ENCODE measurements around the gene KCNK18. TPM values are rescaled to one million over a fixed set of nuclear protein-coding genes. Genes with fewer than 3 reads are reported as not detected.

The KCNK18 gene
- total RNA-seq, 1 donor from 2014 or later: not detected

DNA sequence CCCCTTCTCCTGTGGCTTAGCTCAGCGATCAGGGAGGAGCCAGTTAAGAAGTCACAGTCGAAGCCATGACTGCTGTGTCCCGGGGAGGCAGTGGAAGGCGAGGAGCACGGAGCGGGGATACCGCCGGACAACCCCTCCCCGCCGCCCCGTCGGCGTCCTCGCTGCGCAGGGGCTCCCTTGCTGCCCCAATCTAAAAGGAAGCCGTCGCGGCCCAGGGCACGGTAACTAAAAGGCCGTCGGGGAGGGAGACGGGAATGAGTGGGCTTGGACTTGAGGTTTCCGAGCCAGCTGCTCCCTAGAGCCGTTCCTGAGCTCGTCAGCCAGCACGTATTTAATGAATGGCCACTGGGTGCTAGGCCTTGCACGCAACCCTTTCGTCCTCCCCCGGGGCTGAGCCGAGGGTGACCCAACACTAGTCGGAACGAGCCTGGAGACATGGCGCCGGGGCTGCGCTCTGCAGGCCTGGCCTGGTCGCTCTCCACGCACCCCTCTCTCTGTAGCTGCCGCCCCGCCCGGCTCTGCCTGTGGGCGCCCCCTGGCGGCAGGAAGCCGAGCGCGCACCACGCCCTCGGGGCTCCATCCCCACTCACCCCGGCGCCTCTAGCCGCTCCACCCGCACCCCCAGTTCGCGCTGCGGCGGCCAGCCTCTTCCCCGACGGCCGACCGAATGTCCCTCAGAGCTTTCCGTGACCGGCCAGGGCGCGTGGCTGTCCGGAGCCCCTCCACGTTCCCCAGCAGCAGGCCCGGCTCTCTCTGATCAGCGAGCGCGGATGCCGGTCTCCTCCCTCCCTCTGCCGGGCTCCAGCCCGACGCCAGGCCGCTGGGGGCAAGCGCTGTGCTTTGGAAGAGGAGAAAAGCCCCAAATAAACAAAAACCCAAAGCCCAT is 29.3 kb upstream of the KCNK18 start:
- peaks cover 99% of the 10 kb centered on the region for H3K27me3 ChIP-seq (ENCODE audit: low read depth)
- TF ChIP-seq, protein P1, sequence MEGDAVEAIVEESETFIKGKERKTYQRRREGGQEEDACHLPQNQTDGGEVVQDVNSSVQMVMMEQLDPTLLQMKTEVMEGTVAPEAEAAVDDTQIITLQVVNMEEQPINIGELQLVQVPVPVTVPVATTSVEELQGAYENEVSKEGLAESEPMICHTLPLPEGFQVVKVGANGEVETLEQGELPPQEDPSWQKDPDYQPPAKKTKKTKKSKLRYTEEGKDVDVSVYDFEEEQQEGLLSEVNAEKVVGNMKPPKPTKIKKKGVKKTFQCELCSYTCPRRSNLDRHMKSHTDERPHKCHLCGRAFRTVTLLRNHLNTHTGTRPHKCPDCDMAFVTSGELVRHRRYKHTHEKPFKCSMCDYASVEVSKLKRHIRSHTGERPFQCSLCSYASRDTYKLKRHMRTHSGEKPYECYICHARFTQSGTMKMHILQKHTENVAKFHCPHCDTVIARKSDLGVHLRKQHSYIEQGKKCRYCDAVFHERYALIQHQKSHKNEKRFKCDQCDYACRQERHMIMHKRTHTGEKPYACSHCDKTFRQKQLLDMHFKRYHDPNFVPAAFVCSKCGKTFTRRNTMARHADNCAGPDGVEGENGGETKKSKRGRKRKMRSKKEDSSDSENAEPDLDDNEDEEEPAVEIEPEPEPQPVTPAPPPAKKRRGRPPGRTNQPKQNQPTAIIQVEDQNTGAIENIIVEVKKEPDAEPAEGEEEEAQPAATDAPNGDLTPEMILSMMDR (IDR thresholded peaks at IDR 0.05): peak; percentile 94
- H3K4me1 ChIP-seq: peaks cover 33% of the 10 kb centered on the region
- intact Hi-C loops (cut with DNase I): no loop called here
- DNase-seq: peak; percentile 78
- no peaks in the 10 kb centered on the region for H3K9me3 ChIP-seq
- peak; percentile 94 for ATAC-seq
- H3K36me3 ChIP-seq: no peaks in the 10 kb centered on the region
- no peak overlapping the region for H3K27ac ChIP-seq
- H3K4me3 ChIP-seq: peak overlapping the region; percentile 22

DNA sequence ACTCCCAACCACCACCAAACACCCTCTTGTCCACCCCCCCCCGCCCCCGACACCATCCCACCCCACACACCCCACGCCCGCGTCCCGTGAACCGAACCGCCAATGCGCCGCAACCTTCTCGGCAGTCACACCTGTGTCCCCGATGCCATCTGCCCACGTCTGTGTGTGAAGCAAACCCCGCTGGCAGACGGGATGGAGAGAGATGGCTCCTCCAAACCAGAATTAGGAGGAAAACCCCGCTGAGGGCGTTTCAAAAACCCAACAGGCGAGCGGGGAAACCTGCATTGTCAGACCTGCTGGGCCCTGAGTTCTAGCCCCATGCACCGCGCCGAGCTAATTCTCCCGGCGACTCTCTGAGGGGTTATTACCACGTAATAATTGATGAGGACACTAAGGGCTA is 28.6 kb upstream of the KCNK18 start:
- intact Hi-C loops (cut with DNase I): no loop called here
- H3K27ac ChIP-seq: no peak overlapping the region
- H3K27me3 ChIP-seq (ENCODE audit: low read depth): peaks cover 99% of the 10 kb centered on the region
- no peaks in the 10 kb centered on the region for H3K36me3 ChIP-seq
- H3K4me1 ChIP-seq: peaks cover 26% of the 10 kb centered on the region
- H3K9me3 ChIP-seq: no peaks in the 10 kb centered on the region
- no peak for ATAC-seq
- H3K4me3 ChIP-seq: no peak overlapping the region
- no peak for DNase-seq
- TF ChIP-seq, protein P1 (IDR thresholded peaks at IDR 0.05): no peak

DNA sequence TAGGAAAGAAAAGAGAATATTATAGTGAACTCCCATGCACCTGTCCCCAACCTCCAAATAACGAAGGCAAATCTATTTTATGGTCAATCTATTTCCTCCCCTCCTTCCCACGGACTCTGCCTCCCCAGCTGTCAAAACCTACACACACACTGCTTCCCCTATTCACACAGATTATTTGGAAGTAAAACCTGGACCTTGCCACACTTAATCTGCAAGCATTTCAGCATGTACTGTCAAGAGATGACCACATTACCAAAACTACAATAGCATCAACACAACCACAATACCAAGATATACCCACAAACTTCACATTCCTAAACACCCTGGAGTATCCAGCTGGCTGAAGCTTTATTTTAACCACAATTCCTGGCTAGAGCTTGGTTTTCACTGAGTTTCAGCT is 27.8 kb upstream of the KCNK18 start:
- no peak for ATAC-seq
- intact Hi-C loops (cut with DNase I): no loop called here
- Histone ChIP-seq H3K9me3 (no peaks in the 10 kb centered on the region), H3K27me3 (ENCODE audit: low read depth) (peaks cover 97% of the 10 kb centered on the region), H3K4me3 (no peak overlapping the region), H3K4me1 (peaks cover 26% of the 10 kb centered on the region), H3K36me3 (no peaks in the 10 kb centered on the region), H3K27ac (no peak overlapping the region)
- TF ChIP-seq, protein P1 (IDR thresholded peaks at IDR 0.05): no peak
- DNase-seq: no peak

DNA sequence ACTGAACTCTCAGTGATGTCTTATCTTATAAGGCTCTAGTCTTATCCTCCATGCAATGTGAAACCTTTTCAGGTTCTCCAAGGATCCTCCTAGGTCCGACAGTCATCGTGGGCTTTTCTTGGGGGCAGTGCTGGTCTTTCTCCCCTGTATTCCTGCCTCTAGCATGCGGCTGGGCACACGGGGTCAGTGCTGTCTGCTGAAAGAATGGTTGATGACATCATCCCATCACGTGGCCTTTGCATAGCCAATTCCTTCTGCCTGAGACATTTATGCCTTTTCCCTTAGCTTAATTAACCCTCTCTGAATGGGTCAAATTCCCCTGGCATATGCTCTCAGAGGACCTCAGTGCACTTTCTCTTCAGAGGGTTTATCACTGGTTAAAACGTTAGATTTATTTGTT is 27.0 kb upstream of the KCNK18 start:
- DNase-seq: no peak
- Histone ChIP-seq H3K36me3 (no peaks in the 10 kb centered on the region), H3K9me3 (no peaks in the 10 kb centered on the region), H3K27me3 (ENCODE audit: low read depth) (peaks cover 89% of the 10 kb centered on the region), H3K4me1 (peaks cover 24% of the 10 kb centered on the region), H3K4me3 (no peak overlapping the region), H3K27ac (no peak overlapping the region)
- ATAC-seq: no peak
- TF ChIP-seq, protein P1 (IDR thresholded peaks at IDR 0.05): no peak
- intact Hi-C loops (cut with DNase I): loop anchor here (10.0 kb wide), 1 partner anchor 375 kb away; no protein-coding TSS in a partner anchor

DNA sequence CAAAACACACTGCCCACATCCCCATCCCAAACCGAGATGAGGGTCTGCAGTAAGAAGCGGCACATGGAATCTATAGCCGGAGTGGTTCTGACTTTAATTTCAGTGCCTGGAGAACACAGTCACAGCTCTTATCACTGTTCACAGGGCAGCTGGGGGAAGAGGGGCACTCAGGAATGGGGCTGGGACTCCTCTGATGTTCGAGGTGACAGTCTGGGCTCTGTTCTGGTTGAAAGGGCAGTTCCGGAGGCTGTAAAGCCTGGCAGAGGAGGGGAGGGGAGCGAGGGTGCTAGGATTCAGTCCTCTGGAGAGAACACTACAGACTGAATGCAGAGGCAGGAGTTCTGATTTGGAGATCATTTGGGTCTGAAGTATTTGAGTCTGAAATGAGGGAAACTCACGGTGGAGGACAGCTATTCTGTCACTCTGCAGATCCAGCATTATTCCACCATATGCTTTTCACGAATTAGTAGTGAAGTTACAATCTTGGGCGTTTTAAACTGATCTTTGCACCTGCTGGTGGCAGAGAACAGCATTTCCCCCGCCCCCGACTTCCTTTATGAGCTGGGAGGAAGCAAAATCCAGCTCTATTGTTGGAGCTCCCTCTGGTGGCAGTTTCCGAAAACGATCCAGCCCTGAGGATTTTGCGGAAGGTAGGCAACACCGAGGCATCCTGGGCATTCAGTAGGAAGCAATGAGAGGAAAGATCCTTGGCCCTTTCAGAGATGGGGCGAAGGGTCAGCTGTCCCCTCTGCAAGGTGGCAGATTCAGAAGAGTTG is 22.7 kb upstream of the KCNK18 start:
- Histone ChIP-seq H3K9me3 (no peaks in the 10 kb centered on the region), H3K4me3 (peak overlapping the region; percentile 59), H3K4me1 (peaks cover 11% of the 10 kb centered on the region), H3K36me3 (no peaks in the 10 kb centered on the region), H3K27ac (no peak overlapping the region), H3K27me3 (ENCODE audit: low read depth) (peaks cover 55% of the 10 kb centered on the region)
- intact Hi-C loops (cut with DNase I): loop anchor here (10.0 kb wide), 1 partner anchor 380 kb away; no protein-coding TSS in a partner anchor
- peak; percentile 79 for DNase-seq
- ATAC-seq: peak; percentile 93 to 96
- TF ChIP-seq, protein P1 (IDR thresholded peaks at IDR 0.05): peak; percentile 86

Measured in lower lobe of right lung (tissue), 2 donors.